Spleen (tissue), 11 donors: ENCODE data around the gene C17orf78. TPM values are rescaled to one million over a fixed set of nuclear protein-coding genes. Genes with fewer than 3 reads are reported as not detected.
"Not testable (repeated sequence)": the region's sequence is repeated elsewhere in the genome, so short reads cannot be mapped to it uniquely, and the experiment has no call there.

Experiments used
- DNase-seq: peaks from one replicate; pipeline ENCODE4 v3.0.0-alpha.2; 2020
- H3K27ac ChIP-seq, 8 donors: fragments of 200-600 bp; sonication (generic) in 7 of 8; 1 replicate in 4 of 8; 2 replicates in 4 of 8; pipeline versions ENCODE4 v1.5.0 to v1.8.0; 2016 to 2021; ENCODE audit warnings: inconsistent platforms in 4 of 8, mild to moderate bottlenecking in 4 of 8, moderate library complexity in 1 of 8
- H3K27me3 ChIP-seq, 7 donors: fragments of 200-600 bp; sonication (generic) in 6 of 7; replicated peaks in 1 of 7; 1 replicate in 4 of 7; 2 replicates in 3 of 7; pipeline versions ENCODE4 v1.5.0 to v1.8.0; 2016 to 2021; ENCODE audit warnings: inconsistent platforms in 3 of 7, mild to moderate bottlenecking in 1 of 7
- H3K36me3 ChIP-seq, 6 donors: fragments of 200-600 bp; sonication (generic) in 5 of 6; 1 replicate in 4 of 6; 2 replicates in 2 of 6; pipeline versions ENCODE4 v1.5.0 to v1.8.0; 2016 to 2021; ENCODE audit warnings: inconsistent platforms in 2 of 6
- H3K4me1 ChIP-seq, 6 donors: fragments of 200-600 bp; sonication (generic) in 5 of 6; 1 replicate in 3 of 6; 2 replicates in 3 of 6; pipeline versions ENCODE4 v1.5.0 to v1.8.0; 2016 to 2021; ENCODE audit warnings: inconsistent platforms in 3 of 6
- H3K4me3 ChIP-seq, 8 donors: fragments of 200-600 bp; sonication (generic) in 7 of 8; 1 replicate in 4 of 8; 2 replicates in 4 of 8; pipeline versions ENCODE4 v1.5.0 to v1.8.0; 2016 to 2021; ENCODE audit warnings: inconsistent platforms in 4 of 8, mild to moderate bottlenecking in 4 of 8, moderate library complexity in 2 of 8
- H3K9me3 ChIP-seq, 8 donors: fragments of 200-600 bp; sonication (generic) in 7 of 8; 1 replicate in 4 of 8; 2 replicates in 4 of 8; pipeline versions ENCODE4 v1.5.0 to v1.8.0; 2016 to 2021; ENCODE audit warnings: inconsistent platforms in 4 of 8
- POLR2A ChIP-seq, 3 donors: fragments of 450-650 bp; IDR thresholded peaks; one replicate each; pipeline ENCODE4 v1.5.1; 2017; ENCODE audit warnings: antibody characterized with exemption in 3 of 3, mild to moderate bottlenecking in 1 of 3
- POLR2AphosphoS5 ChIP-seq, 3 donors: sonication (generic); formaldehyde crosslinking; IDR thresholded peaks; one replicate each; pipeline ENCODE4 v1.5.1; 2017; ENCODE audit warnings: antibody characterized with exemption in 3 of 3
- WGBS, 5 donors: extraction: QIAGEN DNeasy Blood & Tissue Kit in 3 of 5; methylation state at CpG; one replicate each; pipeline versions ENCODE4 v1.1.5 to v1.1.7; 2013 to 2018; 5-methylcytosine and 5-hydroxymethylcytosine counted together
- intact Hi-C: fragments of 100-400 bp; cut with DNase I; formaldehyde crosslinking; loops from one replicate; pipeline ENCODE4 v1.15.0; 2023; ENCODE audit warnings: low total_unique reads
- polyA plus RNA-seq, 3 donors: library from polyadenylated mRNA; stranded (reverse); fragments of 200-250 nt; gene quantifications; one replicate each; pipeline ENCODE4 v1.2.1, GENCODE V29; 2013
- total RNA-seq, 7 donors: library from RNA; depleted of rRNA in 3 of 7; stranded (reverse); fragments of >200 nt in 3 of 7; fragmentation: NEBNext Ultra II Directional in 4 of 7; extraction: Animal tissue kit (Norgen Biotek cat#: 25700) in 4 of 7; gene quantifications; one replicate each; pipeline versions ENCODE4 v1.1.0 to v1.2.1, GENCODE V29; 2016 to 2021
- TF ChIP-seq, protein P1 (sequence below), 11 experiments: fragments of 200-600 bp in 7 of 11; fragments of 450-650 bp in 4 of 11; sonication (generic) in 4 of 11; IDR thresholded peaks in 8 of 11; conservative IDR thresholded peaks in 3 of 11; 1 replicate in 7 of 11; 2 replicates in 4 of 11; pipeline versions ENCODE4 v1.4.0 to v1.8.0; 2016 to 2021; ENCODE audit warnings: antibody characterized with exemption in 11 of 11, inconsistent platforms in 4 of 11, mild to moderate bottlenecking in 1 of 11
- donor health status: healthy with polysubstance abuse.
- donor health status: DM: no; HTN: no; CAD: no; lungs with moderate emphysema.
- donor health status: DM: no; HTN: no; CAD: no.
- donor health status: Bipolar disorder and iron deficiency.
- donor health status: healthy.
- donor health status: DM: no; HTN: no; CAD: no.
- donor health status: DM: yes; HTN: yes; CAD: no.

Gene C17orf78
- total and polyA plus RNA-seq, 10 donors, result not detected

DNA sequence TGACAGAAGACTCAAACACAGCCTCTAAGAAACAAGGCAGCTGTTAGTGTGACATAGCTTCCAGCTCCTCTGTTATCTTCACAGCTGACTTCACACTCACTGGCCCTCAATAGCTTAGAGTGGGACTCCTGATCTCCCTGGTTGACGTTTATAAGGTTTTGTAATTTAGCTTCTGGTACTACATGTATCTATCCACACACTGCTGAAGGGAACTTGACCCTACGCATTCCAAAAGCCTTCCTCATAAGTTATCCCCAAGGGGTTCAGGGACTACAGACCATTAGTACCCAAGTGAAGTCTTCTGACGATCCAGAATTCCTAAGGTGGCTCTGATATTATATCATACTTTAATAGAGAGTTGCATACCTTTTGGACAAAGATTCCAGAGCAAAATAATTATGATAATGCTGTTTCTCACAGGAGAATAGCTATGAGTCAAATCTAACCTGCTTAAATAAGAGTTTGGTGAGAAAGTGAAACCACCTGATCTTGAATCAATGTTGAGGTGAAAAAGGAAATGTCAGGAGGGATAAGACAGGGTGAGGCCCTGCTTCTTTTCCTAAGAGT is 16.3 kb downstream of the C17orf78 start:
- no peaks in the 10 kb centered on the region for H3K36me3 ChIP-seq
- no peak for TF ChIP-seq POLR2AphosphoS5 (IDR thresholded peaks at IDR 0.05)
- TF ChIP-seq, protein P1, sequence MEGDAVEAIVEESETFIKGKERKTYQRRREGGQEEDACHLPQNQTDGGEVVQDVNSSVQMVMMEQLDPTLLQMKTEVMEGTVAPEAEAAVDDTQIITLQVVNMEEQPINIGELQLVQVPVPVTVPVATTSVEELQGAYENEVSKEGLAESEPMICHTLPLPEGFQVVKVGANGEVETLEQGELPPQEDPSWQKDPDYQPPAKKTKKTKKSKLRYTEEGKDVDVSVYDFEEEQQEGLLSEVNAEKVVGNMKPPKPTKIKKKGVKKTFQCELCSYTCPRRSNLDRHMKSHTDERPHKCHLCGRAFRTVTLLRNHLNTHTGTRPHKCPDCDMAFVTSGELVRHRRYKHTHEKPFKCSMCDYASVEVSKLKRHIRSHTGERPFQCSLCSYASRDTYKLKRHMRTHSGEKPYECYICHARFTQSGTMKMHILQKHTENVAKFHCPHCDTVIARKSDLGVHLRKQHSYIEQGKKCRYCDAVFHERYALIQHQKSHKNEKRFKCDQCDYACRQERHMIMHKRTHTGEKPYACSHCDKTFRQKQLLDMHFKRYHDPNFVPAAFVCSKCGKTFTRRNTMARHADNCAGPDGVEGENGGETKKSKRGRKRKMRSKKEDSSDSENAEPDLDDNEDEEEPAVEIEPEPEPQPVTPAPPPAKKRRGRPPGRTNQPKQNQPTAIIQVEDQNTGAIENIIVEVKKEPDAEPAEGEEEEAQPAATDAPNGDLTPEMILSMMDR (IDR thresholded peaks at IDR 0.05 in 8 of 11, conservative IDR thresholded peaks at IDR 0.05 in 3 of 11), result no peak
- TF ChIP-seq POLR2A (IDR thresholded peaks at IDR 0.05), result no peak
- H3K9me3 ChIP-seq, result no peaks in the 10 kb centered on the region
- peaks cover 0 to 11% (median 2%) of the 10 kb centered on the region in 6 donors for H3K4me1 ChIP-seq
- H3K27ac ChIP-seq, result no peak overlapping the region
- 72 to 82% (median 80%) methylated on average over 3 of the region's 3 CpGs for WGBS, 5 donors
- intact Hi-C loops, result no loop called here
- H3K4me3 ChIP-seq, result no peak overlapping the region
- H3K27me3 ChIP-seq, result no peaks in the 10 kb centered on the region
- no peak for DNase-seq

DNA sequence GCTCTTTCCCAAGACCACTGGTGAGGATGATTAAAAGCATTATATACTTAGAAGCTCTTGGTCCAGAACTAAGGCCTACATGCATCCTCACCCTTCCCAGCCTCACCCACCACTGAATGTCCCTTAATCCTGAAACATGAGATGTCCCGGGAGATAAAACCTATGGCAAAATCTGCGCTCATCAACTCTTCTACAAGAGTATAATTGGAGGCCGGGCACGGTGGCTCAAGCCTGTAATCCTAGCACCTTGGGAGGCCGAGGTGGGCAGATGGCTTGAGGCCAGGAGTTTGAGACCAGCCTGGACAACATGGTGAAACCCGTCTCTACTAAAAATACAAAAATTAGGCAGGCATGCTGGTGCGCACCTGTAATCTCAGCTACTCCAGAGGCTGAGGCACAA is 17.6 kb downstream of the C17orf78 start:
- 95 to 98% (median 97%) methylated on average over 6 to 7 of the region's 7 CpGs for WGBS, 5 donors
- TF ChIP-seq, protein P1 (IDR thresholded peaks at IDR 0.05 in 8 of 11, conservative IDR thresholded peaks at IDR 0.05 in 3 of 11), result no peak
- TF ChIP-seq POLR2AphosphoS5 (IDR thresholded peaks at IDR 0.05) (no peak), POLR2A (IDR thresholded peaks at IDR 0.05) (no peak)
- no peak overlapping the region for H3K4me3 ChIP-seq
- no peak overlapping the region for H3K27ac ChIP-seq
- H3K36me3 ChIP-seq, result no peaks in the 10 kb centered on the region
- intact Hi-C loops, result no loop called here
- no peak for DNase-seq
- H3K4me1 ChIP-seq, result peaks cover 4 to 18% (median 7%) of the 10 kb centered on the region in 6 donors
- H3K27me3 ChIP-seq, result no peaks in the 10 kb centered on the region
- no peaks in the 10 kb centered on the region for H3K9me3 ChIP-seq

DNA sequence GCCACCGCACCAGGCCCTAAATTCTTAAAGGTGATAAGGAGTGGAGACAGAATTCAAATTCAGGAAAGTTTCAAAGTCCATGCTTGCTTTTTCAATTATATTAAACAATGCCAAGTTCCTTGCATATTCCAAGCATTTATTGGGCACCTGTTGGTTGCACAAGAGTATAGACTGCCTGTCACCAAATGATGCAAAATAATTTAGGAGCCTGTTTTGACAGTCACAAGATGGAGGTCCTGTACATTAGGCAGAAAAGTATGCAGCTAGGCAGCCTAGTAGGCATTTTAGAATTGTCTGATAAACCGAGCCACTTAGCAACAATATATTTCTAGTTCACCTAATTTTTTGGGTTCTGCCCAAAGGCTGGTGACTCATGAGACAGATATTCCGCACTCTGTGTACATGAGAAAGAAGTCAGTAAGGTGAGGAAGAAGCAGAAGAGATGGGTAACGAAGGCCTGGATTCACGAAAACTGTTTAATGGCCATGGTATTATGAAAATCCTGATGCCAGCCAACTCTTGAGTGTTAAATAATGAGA is 23.5 kb downstream of the C17orf78 start:
- Histone ChIP-seq H3K4me3 (no peak overlapping the region), H3K27ac (no peak overlapping the region), H3K4me1 (peaks cover 0 to 8% (median 6%) of the 10 kb centered on the region in 6 donors), H3K36me3 (no peaks in the 10 kb centered on the region), H3K9me3 (no peaks in the 10 kb centered on the region), H3K27me3 (no peaks in the 10 kb centered on the region)
- no peak for TF ChIP-seq POLR2AphosphoS5 (IDR thresholded peaks at IDR 0.05)
- TF ChIP-seq, protein P1 (IDR thresholded peaks at IDR 0.05 in 8 of 11, conservative IDR thresholded peaks at IDR 0.05 in 3 of 11), result no peak
- no peak for TF ChIP-seq POLR2A (IDR thresholded peaks at IDR 0.05)
- no peak for DNase-seq
- intact Hi-C loops, result no loop called here
- 94 to 98% (median 98%) methylated on average over 5 of the region's 5 CpGs for WGBS, 5 donors

DNA sequence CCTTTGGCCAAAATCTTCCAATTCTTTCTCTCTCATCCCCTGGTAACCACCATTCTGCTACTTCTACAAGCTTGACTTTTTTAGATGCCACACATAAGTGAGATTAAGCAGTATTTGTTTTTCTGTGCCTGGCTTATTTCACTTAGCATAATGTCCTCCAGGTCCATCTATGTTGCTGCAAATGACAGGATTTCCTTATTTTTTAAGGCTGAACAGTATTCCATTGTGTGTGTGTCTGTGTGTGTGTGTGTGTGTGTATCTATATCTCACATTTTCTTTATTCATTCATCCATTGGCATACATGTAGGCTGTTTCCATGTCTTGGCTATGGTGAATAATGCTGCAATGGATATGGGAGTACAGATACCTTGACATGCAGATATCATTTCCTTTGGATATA is 24.7 kb downstream of the C17orf78 start:
- no peak for DNase-seq
- H3K36me3 ChIP-seq, result no peaks in the 10 kb centered on the region
- no peak overlapping the region for H3K27ac ChIP-seq
- H3K9me3 ChIP-seq, result no peaks in the 10 kb centered on the region
- intact Hi-C loops, result no loop called here
- peaks cover 2 to 18% (median 15%) of the 10 kb centered on the region in 6 donors for H3K4me1 ChIP-seq
- no peak overlapping the region for H3K4me3 ChIP-seq
- no peaks in the 10 kb centered on the region for H3K27me3 ChIP-seq
- TF ChIP-seq, protein P1 (IDR thresholded peaks at IDR 0.05 in 8 of 11, conservative IDR thresholded peaks at IDR 0.05 in 3 of 11), result no peak
- TF ChIP-seq POLR2A (IDR thresholded peaks at IDR 0.05), result no peak
- no peak for TF ChIP-seq POLR2AphosphoS5 (IDR thresholded peaks at IDR 0.05)

DNA sequence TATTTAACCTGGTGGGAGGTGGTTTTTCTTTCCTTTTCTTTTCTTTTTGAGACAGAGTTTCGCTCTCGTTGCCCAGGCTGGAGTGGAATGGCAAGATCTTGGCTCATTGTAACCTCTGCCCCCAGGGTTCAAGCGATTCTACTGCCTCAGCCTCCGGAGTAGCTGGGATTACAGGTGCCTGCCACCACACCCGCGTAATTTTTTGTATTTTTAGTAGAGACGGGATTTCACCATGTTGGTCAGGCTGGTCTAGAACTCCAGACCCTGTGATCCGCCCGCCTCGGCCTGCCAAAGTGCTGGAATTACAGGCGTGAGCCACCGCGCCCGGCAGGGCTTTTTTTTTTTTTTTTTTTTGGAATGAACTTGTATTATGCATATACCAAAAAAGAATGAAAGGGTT is 29.7 kb downstream of the C17orf78 start:
- Histone ChIP-seq H3K4me1 (peaks cover 8 to 45% (median 29%) of the 10 kb centered on the region in 6 donors), H3K4me3 (peak overlapping the region in 5 of 8 donors; percentile 73 to 94 (median 88))
- H3K9me3 ChIP-seq, H3K27me3 ChIP-seq, H3K27ac ChIP-seq, intact Hi-C loops, H3K36me3 ChIP-seq, DNase-seq: not testable (repeated sequence)
- WGBS, 5 donors, result 78 to 86% (median 85%) methylated on average over 14 of the region's 14 CpGs
